GM12801 (cell line): ENCODE results near the gene THSD1.

Source experiments
- TF ChIP-seq, protein P1 (sequence below): IDR thresholded peaks from one replicate; pipeline ENCODE4 v1.5.1; 2011; ENCODE audit warnings: control low read depth; ENCODE audit not compliant: insufficient read length; ENCODE audit errors: extremely low read depth

THSD1 gene

DNA sequence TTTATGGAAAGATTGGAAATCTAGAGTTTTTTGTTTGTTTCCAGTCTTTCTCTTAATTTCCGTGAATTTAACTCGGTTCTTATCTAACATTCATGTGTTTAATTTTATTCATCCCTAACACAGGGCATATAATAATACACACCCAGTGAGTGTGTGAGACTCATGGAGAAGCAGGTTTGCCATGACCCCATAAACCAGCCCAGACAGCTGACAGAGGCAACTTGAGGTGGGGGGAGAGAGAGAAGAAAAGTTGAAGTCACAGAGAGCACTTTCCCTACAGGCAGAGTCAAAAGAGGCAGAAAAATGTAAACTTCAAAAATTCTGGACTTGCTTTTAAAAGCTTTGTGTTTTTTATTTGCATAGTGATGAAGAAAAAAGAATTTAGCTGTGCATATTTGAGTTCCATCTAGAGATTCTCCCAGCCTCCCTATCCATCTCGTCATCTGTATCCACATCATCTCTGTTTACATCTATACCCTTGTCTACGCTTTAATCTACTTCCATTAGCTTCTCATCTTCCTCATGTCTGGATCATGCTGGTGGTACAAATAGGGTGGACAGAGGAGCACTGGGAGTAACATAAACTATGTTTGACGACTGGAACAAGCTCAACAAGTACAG lies 60.2 kb downstream of the THSD1 start:
- TF ChIP-seq, protein P1, sequence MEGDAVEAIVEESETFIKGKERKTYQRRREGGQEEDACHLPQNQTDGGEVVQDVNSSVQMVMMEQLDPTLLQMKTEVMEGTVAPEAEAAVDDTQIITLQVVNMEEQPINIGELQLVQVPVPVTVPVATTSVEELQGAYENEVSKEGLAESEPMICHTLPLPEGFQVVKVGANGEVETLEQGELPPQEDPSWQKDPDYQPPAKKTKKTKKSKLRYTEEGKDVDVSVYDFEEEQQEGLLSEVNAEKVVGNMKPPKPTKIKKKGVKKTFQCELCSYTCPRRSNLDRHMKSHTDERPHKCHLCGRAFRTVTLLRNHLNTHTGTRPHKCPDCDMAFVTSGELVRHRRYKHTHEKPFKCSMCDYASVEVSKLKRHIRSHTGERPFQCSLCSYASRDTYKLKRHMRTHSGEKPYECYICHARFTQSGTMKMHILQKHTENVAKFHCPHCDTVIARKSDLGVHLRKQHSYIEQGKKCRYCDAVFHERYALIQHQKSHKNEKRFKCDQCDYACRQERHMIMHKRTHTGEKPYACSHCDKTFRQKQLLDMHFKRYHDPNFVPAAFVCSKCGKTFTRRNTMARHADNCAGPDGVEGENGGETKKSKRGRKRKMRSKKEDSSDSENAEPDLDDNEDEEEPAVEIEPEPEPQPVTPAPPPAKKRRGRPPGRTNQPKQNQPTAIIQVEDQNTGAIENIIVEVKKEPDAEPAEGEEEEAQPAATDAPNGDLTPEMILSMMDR: no peak

DNA sequence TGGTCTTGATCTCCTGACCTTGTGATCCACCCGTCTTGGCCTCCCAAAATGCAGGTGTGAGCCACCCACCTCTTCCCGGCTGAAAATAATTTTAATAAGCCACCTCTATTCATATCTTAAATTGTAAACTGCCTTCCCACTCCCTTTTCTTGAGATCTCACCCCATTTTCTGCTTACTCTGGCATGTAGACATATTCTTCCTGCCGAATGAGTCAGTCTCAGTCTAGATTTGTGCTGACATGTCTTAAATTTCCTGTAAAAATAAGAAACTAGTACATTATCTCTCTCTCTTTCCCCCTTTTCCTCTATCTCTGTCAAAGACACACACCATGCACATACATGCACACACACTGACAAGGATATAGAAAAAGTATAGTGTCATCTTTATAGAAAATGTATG lies 60.9 kb downstream of the THSD1 start:
- TF ChIP-seq, protein P1: no peak

DNA sequence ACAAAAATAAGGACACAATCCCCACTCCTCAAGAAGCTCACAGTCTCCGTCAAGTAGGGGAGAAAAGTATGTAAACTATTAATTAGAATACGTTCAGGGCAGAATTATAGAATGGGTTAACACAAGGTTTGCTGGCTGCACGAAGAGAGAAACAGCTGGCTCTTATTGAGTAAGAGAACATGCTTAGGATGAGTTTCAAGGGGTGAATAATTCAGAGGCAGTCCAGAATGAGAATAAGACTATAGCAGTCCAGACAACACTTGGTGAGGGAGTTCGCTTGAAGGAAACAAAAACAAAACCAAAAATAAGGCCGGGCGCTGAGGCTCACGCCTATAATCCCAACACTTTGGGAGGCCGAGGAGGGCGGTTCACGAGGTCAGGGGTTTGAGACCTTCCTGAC lies 61.9 kb downstream of the THSD1 start:
- TF ChIP-seq, protein P1: no peak
